NB4 (cell line): ENCODE results near the gene LCN15.

Experiments used
- MYC ChIP-seq: IDR thresholded peaks from 2 replicates; pipeline ENCODE4 v1.6.1; 2011; ENCODE audit warnings: low read depth, low read length
- POLR2A ChIP-seq: IDR thresholded peaks from 2 replicates; pipeline ENCODE4 v1.6.1; 2011; ENCODE audit warnings: mild to moderate bottlenecking; ENCODE audit not compliant: insufficient read length; ENCODE audit errors: extremely low read depth
- TF ChIP-seq, protein P1 (sequence below): IDR thresholded peaks from one replicate; pipeline ENCODE4 v1.5.1; 2012; ENCODE audit warnings: low read depth, low read length
- TF ChIP-seq, protein P2 (sequence below): IDR thresholded peaks from 2 replicates; pipeline ENCODE4 v1.6.1; 2011; ENCODE audit warnings: low read depth, low read length

DNA sequence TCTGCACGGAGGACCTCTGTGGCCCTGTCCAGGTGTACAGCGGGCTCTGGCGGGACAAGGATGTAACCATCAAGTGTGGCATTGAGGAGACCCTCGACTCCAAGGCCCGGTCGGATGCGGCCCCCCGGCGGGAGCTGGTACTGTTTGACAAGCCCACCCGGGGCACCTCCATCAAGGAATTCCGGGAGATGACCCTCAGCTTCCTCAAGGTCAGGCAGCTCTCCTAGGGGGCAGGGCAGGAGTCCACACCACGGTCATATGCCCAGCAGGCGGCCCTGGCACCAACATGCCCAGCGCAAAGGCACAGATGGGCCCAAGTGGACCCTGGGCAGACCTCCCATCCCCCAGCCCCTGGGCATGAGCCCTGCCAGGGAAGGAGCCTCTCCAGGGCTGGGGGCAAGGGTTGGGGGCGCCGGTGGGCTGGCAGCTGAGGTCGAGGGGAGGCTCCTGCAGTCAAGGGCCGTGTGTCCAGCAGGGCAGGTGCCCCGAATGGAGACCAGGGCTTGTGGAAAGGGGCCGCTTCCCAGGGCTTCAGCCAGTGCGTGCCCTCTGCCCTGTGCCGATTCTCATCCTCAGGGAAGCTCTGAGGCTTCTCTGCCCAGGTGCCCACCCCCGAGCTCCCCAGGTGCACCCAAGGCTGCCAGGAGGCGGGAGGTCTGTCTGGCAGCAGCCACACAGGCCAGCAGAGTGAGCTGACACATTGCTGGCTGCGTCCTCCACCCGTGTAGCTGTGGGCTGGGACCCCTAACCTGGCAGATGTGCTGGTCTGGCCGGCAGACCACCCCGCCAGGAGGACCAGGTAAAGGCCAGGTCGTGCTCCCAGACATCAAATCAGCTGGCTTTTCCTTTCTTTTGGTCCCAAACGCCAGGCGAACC is 42.0 kb downstream of the LCN15 start:
- TF ChIP-seq, protein P1, sequence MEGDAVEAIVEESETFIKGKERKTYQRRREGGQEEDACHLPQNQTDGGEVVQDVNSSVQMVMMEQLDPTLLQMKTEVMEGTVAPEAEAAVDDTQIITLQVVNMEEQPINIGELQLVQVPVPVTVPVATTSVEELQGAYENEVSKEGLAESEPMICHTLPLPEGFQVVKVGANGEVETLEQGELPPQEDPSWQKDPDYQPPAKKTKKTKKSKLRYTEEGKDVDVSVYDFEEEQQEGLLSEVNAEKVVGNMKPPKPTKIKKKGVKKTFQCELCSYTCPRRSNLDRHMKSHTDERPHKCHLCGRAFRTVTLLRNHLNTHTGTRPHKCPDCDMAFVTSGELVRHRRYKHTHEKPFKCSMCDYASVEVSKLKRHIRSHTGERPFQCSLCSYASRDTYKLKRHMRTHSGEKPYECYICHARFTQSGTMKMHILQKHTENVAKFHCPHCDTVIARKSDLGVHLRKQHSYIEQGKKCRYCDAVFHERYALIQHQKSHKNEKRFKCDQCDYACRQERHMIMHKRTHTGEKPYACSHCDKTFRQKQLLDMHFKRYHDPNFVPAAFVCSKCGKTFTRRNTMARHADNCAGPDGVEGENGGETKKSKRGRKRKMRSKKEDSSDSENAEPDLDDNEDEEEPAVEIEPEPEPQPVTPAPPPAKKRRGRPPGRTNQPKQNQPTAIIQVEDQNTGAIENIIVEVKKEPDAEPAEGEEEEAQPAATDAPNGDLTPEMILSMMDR: no peak
- TF ChIP-seq, protein P2, sequence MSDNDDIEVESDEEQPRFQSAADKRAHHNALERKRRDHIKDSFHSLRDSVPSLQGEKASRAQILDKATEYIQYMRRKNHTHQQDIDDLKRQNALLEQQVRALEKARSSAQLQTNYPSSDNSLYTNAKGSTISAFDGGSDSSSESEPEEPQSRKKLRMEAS: no peak
- TF ChIP-seq POLR2A (no peak), MYC (no peak)
